ENCODE results near the gene SLC6A17. TPM values are rescaled to one million over a fixed set of nuclear protein-coding genes. Genes with fewer than 3 reads are reported as not detected.

SLC6A17 gene
- total RNA-seq, 1 experiment from 2014 or later = not detected

DNA sequence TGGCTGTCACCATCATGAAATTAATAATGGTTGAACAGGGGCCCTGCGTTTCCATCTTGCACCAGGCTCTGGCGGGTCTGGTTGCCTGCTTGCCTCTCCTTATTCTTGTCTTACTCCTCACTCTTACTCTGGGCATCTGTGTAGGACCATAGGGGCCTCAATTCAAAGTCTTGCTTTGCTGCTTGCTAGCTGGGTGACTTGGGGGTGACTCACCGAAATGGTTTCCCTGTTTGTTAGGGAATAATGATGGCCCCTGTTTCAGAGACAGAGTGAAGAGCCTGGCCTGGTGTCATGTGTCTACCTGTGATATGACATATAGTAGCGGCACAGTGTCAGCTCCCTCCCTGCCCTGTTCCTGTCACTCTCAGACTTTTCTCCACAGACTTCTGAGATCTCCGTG lies 84.4 kb downstream of the SLC6A17 start:
- H4K20me1 ChIP-seq (ENCODE audit: insufficient read depth, low read depth, low read length) = peaks cover 39% of the 10 kb centered on the region; the same call in 1 of the 2 replicates
- no peak overlapping the region for H3K9ac ChIP-seq (ENCODE audit: low read length)
- no peak overlapping the region for H3K4me2 ChIP-seq (ENCODE audit: low read depth, low read length, poor library complexity, severe bottlenecking)
- H3K4me3 ChIP-seq (ENCODE audit: low read length) = no peak overlapping the region
- no peaks in the 10 kb centered on the region for H3K9me2 ChIP-seq (replicated peaks; ENCODE audit: insufficient read depth, low read length)
- no peaks in the 10 kb centered on the region for H3K79me2 ChIP-seq (ENCODE audit: low read length)
- H3K36me3 ChIP-seq (ENCODE audit: insufficient read depth, low read length) = no peaks in the 10 kb centered on the region
- no peaks in the 10 kb centered on the region for H3K9me3 ChIP-seq (ENCODE audit: low read length)
- H3K27ac ChIP-seq (ENCODE audit: low read length) = no peak overlapping the region
- H3K27me3 ChIP-seq (ENCODE audit: low read length) = no peaks in the 10 kb centered on the region
- peaks cover 27% of the 10 kb centered on the region for H3K4me1 ChIP-seq (ENCODE audit: low read length)
- no peak overlapping the region for H2AFZ ChIP-seq (ENCODE audit: low read length)
- DNase-seq = no peak

DNA sequence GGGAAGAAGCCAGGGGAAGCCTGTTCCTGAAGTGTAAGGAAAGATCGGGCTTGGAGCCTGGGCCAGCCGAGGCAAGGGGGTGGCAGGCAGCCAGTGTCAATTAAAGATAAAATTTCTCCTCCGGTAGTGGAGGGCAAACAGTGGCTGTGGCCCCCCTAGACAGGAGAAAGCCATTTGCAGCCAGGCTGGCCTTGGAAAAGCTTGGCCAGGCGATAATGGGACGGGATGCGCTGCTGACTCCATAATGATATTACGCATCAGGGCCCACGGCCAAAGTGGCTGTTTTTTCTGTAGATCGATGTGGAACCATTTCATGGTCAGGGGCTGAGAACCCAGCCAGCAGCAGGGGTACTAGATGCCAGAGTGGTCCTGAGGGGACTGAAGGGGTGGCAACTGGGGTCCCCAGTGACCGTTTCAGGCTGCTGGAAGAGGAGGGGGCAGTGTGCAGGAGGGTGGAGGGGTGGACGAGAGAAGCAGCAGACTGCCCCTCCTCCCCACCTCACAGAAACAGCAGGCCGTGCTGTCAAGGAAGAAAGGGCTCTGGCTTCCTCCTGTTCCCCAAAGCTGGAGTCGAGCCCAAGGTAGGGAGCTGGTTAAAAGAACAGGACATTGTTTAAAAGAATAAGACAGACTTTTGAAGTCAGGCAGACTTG lies 85.0 kb downstream of the SLC6A17 start:
- Histone ChIP-seq H4K20me1 (ENCODE audit: insufficient read depth, low read depth, low read length) (peaks cover 41% of the 10 kb centered on the region; the same call in 1 of the 2 replicates), H3K27ac (ENCODE audit: low read length) (no peak overlapping the region), H3K9ac (ENCODE audit: low read length) (no peak overlapping the region), H3K36me3 (ENCODE audit: insufficient read depth, low read length) (no peaks in the 10 kb centered on the region), H3K9me3 (ENCODE audit: low read length) (no peaks in the 10 kb centered on the region), H3K79me2 (ENCODE audit: low read length) (no peaks in the 10 kb centered on the region), H3K27me3 (ENCODE audit: low read length) (no peaks in the 10 kb centered on the region), H3K4me2 (ENCODE audit: low read depth, low read length, poor library complexity, severe bottlenecking) (no peak overlapping the region), H2AFZ (ENCODE audit: low read length) (no peak overlapping the region), H3K9me2 (replicated peaks; ENCODE audit: insufficient read depth, low read length) (no peaks in the 10 kb centered on the region), H3K4me3 (ENCODE audit: low read length) (no peak overlapping the region), H3K4me1 (ENCODE audit: low read length) (peaks cover 32% of the 10 kb centered on the region)
- DNase-seq = no peak

DNA sequence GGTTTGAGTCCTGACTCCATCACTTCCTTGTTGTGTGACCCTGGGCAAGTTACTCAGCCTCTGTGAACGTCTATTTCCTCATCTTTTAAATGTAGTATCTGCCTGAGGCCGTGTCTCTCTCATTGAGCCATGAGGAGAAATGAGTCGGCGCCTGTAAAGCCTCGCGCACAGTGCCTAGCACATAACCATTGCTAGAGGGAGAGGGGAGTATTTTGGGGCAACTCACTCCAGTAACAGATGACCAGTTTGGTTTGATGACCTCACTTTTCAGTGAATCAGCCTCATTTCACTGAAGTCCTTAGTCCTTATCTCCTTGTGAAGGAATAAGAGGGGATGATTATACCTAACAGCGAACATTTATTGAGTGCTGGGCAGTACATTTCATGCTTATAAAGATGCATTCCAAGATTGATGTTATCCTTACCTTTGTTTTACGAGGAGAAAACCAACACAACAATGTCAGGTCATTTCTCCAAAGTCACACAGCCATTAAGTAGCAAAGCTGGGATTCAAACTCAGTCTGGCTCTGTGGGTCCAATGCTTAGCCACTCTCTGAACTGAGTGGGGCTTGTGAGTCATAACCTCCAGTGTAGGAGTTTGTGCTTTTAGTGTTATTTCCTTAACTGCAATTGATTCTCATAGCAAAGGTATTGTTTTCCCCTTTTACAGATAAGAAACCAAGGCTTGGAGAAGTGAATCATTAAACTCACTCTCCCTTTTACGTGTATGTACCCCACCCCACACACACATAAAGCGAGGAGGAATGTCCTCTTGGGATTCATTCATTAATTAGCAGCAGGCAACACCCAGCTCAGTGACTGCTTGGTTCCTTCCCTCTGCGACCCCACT lies 85.8 kb downstream of the SLC6A17 start:
- Histone ChIP-seq H3K27me3 (ENCODE audit: low read length) (no peaks in the 10 kb centered on the region), H3K9ac (ENCODE audit: low read length) (no peak overlapping the region), H3K79me2 (ENCODE audit: low read length) (no peaks in the 10 kb centered on the region), H3K9me2 (replicated peaks; ENCODE audit: insufficient read depth, low read length) (no peaks in the 10 kb centered on the region), H3K27ac (ENCODE audit: low read length) (no peak overlapping the region), H3K4me2 (ENCODE audit: low read depth, low read length, poor library complexity, severe bottlenecking) (no peak overlapping the region), H3K9me3 (ENCODE audit: low read length) (no peaks in the 10 kb centered on the region), H3K36me3 (ENCODE audit: insufficient read depth, low read length) (no peaks in the 10 kb centered on the region), H3K4me3 (ENCODE audit: low read length) (no peak overlapping the region), H3K4me1 (ENCODE audit: low read length) (peaks cover 32% of the 10 kb centered on the region), H2AFZ (ENCODE audit: low read length) (no peak overlapping the region), H4K20me1 (ENCODE audit: insufficient read depth, low read depth, low read length) (peaks cover 41% of the 10 kb centered on the region; the same call in 1 of the 2 replicates)
- no peak for DNase-seq

DNA sequence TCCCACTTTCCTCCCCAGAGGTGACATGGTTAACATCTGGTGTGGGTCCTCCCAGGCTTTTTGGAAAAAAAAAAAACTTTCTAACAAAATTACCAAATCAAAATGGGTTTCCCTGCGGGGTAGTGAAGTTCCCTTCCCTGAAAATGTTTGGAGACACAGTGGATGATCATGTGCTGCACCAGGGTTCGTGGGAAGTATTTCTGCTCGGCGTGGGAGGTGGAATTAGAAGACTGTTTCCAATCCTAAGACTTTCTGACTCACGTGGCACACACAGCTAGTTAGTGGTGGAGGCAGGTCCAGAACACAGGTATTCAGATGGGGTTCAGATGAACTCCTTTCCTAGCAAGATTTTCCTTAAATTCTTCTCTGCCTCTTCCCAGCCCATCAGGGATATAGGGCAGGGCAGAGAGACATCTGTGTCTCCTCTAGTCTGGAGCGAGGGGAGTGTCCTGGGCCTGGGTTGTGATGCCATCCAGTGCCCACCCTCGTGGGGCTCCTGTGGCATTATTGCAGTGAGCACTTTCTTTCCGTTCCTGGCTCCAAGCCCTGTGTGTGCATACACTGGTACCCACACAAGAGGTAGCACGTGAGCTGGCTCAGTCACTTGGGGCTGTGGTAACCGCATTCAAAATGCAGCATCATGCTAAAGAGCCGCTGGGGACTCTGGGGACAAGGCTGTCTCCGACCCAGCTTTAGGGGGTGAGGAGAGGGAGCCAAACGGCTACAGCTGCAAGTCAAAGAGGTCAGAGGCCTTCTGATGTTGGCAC lies 87.3 kb downstream of the SLC6A17 start:
- no peaks in the 10 kb centered on the region for H3K9me2 ChIP-seq (replicated peaks; ENCODE audit: insufficient read depth, low read length)
- H3K27ac ChIP-seq (ENCODE audit: low read length) = no peak overlapping the region
- H3K4me1 ChIP-seq (ENCODE audit: low read length) = peaks cover 32% of the 10 kb centered on the region
- H3K4me2 ChIP-seq (ENCODE audit: low read depth, low read length, poor library complexity, severe bottlenecking) = peak overlapping the region; percentile 58
- H3K4me3 ChIP-seq (ENCODE audit: low read length) = peak overlapping the region; percentile 15; the same call in 1 of the 2 replicates
- H3K36me3 ChIP-seq (ENCODE audit: insufficient read depth, low read length) = no peaks in the 10 kb centered on the region
- peak; percentile 89 for DNase-seq
- peaks cover 35% of the 10 kb centered on the region; the same call in 1 of the 2 replicates for H4K20me1 ChIP-seq (ENCODE audit: insufficient read depth, low read depth, low read length)
- H3K27me3 ChIP-seq (ENCODE audit: low read length) = no peaks in the 10 kb centered on the region
- H3K9me3 ChIP-seq (ENCODE audit: low read length) = no peaks in the 10 kb centered on the region
- no peaks in the 10 kb centered on the region for H3K79me2 ChIP-seq (ENCODE audit: low read length)
- H3K9ac ChIP-seq (ENCODE audit: low read length) = 0 out of 2 replicates have a peak overlapping the region, but pooled peaks have one; percentile 16
- no peak overlapping the region for H2AFZ ChIP-seq (ENCODE audit: low read length)

DNA sequence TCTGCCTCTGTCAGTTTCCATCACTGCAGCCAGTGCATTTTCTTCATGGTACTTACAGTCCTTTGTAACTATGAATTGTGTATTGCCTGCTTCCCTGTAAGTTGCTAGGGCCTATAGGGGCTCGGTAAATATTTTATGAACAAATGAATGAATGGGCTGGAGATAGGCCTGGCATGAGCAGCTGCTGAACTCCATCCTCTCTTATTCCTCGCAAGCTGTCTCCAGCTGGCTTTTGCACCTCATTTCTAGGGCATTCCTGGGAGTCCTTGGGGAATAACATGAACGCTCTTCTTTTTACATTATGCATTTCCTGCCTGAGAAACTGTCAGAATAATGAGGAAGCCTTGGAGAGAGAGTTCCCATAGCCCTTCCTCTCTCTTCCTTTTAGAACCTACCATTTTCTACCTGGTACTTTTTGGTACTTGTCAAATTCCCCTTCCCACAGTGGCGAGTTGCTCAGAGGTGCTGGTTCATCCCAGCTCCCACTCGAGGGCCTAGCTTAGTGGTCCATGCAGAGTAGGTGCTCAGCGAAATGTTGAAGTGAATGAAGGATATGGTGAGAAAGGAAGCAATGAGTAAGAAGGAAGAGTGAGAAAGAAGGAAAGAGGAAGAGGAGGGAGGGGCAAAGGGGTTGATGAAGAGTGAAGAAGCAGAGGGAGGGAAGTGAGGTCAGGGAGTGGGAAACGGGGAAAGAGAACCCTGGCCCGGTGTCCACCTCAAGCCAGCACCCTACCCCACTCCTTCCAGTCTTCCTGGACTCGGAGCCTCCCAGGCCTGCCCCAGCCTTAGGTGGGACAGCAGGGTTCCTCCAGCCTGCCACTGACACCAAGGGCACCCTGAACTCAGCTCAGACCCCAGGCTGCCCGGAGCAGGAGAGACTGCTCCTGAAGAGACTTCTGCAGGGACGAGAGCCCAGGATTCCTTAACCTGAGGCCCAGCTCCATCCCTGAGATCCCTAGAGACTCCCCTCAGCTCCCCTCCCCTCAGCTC lies 89.4 kb downstream of the SLC6A17 start:
- no peak overlapping the region for H3K4me2 ChIP-seq (ENCODE audit: low read depth, low read length, poor library complexity, severe bottlenecking)
- no peaks in the 10 kb centered on the region for H3K79me2 ChIP-seq (ENCODE audit: low read length)
- DNase-seq = no peak
- no peaks in the 10 kb centered on the region for H3K36me3 ChIP-seq (ENCODE audit: insufficient read depth, low read length)
- H3K9ac ChIP-seq (ENCODE audit: low read length) = no peak overlapping the region
- H3K9me2 ChIP-seq (replicated peaks; ENCODE audit: insufficient read depth, low read length) = no peaks in the 10 kb centered on the region
- peaks cover 29% of the 10 kb centered on the region; the same call in 1 of the 2 replicates for H4K20me1 ChIP-seq (ENCODE audit: insufficient read depth, low read depth, low read length)
- H2AFZ ChIP-seq (ENCODE audit: low read length) = no peak overlapping the region
- no peak overlapping the region for H3K27ac ChIP-seq (ENCODE audit: low read length)
- peaks cover 40% of the 10 kb centered on the region for H3K4me1 ChIP-seq (ENCODE audit: low read length)
- H3K9me3 ChIP-seq (ENCODE audit: low read length) = no peaks in the 10 kb centered on the region
- H3K27me3 ChIP-seq (ENCODE audit: low read length) = no peaks in the 10 kb centered on the region
- H3K4me3 ChIP-seq (ENCODE audit: low read length) = no peak overlapping the region

DNA sequence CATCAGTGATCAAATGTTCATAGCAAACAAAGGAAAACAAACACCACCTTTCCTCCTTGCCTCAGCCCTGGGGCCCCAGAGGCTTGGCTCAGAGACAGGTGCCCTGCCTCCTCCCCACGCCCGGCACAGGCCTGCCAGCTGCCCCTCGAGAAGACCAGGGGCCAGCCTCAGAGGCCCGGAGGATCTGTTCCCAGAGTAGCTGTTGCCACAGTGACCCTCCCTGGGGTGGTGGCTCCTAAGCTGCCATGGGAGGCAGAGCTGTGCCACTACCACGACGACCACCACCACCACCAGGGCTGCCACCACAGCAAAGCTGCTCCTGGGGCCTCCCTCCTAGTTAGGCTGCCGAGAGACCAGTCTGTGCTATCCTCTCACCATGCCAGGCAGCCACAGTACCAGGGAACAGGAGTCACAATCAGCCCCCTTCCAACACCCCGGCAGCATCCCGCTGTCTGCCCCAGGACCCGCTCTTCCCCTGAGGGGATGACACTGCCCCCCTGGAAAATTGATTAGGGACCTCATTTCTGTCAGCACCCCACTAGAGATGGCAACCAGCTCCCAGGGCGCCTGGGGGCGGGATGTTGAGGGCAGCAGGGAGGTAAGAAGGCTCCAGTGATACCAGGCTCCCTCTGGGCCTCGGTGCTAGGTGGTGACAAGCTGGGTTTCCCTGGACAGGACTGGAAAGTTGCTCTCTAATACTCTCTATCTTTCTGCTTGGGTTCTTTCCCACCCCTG lies 90.3 kb downstream of the SLC6A17 start:
- no peak overlapping the region for H3K4me3 ChIP-seq (ENCODE audit: low read length)
- H3K4me2 ChIP-seq (ENCODE audit: low read depth, low read length, poor library complexity, severe bottlenecking) = no peak overlapping the region
- DNase-seq = no peak
- H2AFZ ChIP-seq (ENCODE audit: low read length) = no peak overlapping the region
- no peaks in the 10 kb centered on the region for H3K9me3 ChIP-seq (ENCODE audit: low read length)
- peaks cover 40% of the 10 kb centered on the region for H3K4me1 ChIP-seq (ENCODE audit: low read length)
- H4K20me1 ChIP-seq (ENCODE audit: insufficient read depth, low read depth, low read length) = peaks cover 21% of the 10 kb centered on the region; the same call in 1 of the 2 replicates
- no peaks in the 10 kb centered on the region for H3K36me3 ChIP-seq (ENCODE audit: insufficient read depth, low read length)
- H3K9ac ChIP-seq (ENCODE audit: low read length) = no peak overlapping the region
- H3K27ac ChIP-seq (ENCODE audit: low read length) = no peak overlapping the region
- H3K9me2 ChIP-seq (replicated peaks; ENCODE audit: insufficient read depth, low read length) = no peaks in the 10 kb centered on the region
- no peaks in the 10 kb centered on the region for H3K27me3 ChIP-seq (ENCODE audit: low read length)
- no peaks in the 10 kb centered on the region for H3K79me2 ChIP-seq (ENCODE audit: low read length)

DNA sequence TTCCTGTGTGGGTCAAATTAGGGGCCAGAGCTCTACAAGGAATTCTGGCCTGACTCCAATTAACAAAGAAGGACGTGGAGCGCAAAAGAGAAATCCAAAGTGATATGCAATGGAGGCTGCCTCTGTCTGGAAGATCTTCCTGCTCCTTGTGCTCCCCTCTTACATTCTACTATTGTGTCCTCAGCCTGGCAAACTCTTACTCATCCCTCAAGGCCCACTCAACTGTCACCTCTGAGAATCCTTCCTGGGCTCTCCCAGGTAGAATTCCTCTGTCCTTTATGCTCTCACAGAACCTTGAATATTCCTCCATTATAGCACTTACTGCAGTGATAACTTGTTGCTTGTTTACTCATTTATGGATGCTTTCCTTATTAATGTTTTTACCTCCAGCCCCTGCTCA lies 91.2 kb downstream of the SLC6A17 start:
- no peak for DNase-seq
- no peak overlapping the region for H3K9ac ChIP-seq (ENCODE audit: low read length)
- no peaks in the 10 kb centered on the region for H3K27me3 ChIP-seq (ENCODE audit: low read length)
- H3K4me3 ChIP-seq (ENCODE audit: low read length) = no peak overlapping the region
- H3K4me1 ChIP-seq (ENCODE audit: low read length) = peaks cover 40% of the 10 kb centered on the region
- H3K27ac ChIP-seq (ENCODE audit: low read length) = no peak overlapping the region
- H3K36me3 ChIP-seq (ENCODE audit: insufficient read depth, low read length) = no peaks in the 10 kb centered on the region
- no peak overlapping the region for H2AFZ ChIP-seq (ENCODE audit: low read length)
- no peaks in the 10 kb centered on the region for H3K9me3 ChIP-seq (ENCODE audit: low read length)
- H3K79me2 ChIP-seq (ENCODE audit: low read length) = no peaks in the 10 kb centered on the region
- no peaks in the 10 kb centered on the region for H3K9me2 ChIP-seq (replicated peaks; ENCODE audit: insufficient read depth, low read length)
- H4K20me1 ChIP-seq (ENCODE audit: insufficient read depth, low read depth, low read length) = peaks cover 24% of the 10 kb centered on the region; the same call in 1 of the 2 replicates
- H3K4me2 ChIP-seq (ENCODE audit: low read depth, low read length, poor library complexity, severe bottlenecking) = no peak overlapping the region

Data from Karpas-422 (cell line).